Testis (tissue), 2 donors: Measurements from ENCODE around the gene THNSL1.

Experiments
- POLR2A ChIP-seq: fragments of 450-650 bp; IDR thresholded peaks from one replicate; pipeline ENCODE4 v1.6.1; 2017; ENCODE audit warnings: antibody characterized with exemption, mild to moderate bottlenecking, moderate library complexity
- TF ChIP-seq, protein P1 (sequence below), 3 experiments: fragments of 450-650 bp in 2 of 3; fragments of 200-600 bp in 1 of 3; sonication (generic) in 1 of 3; IDR thresholded peaks; one replicate each; pipeline ENCODE4 v1.5.1; 2016 to 2019; ENCODE audit warnings: antibody characterized with exemption in 3 of 3, mild to moderate bottlenecking in 2 of 3, moderate library complexity in 1 of 3

DNA sequence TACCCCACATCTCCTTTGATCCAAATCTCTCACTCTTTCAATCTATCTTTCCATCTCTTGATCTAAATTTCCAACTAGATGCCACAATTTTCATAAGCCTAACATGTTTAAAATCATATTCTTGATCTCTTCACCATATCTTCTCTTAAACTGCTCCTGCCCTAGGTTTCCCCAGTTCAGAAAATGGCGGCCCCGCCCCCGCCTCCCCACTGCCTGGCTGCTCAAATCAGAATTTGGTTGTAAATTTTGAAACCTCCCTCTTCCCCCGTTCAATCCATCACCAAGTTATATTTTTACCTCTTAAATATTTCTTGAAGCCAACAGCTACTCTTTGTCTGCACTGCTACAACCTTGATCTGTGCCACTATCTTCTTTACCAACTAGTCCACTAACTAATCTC is 36.7 kb upstream of the THNSL1 start:
- TF ChIP-seq, protein P1, sequence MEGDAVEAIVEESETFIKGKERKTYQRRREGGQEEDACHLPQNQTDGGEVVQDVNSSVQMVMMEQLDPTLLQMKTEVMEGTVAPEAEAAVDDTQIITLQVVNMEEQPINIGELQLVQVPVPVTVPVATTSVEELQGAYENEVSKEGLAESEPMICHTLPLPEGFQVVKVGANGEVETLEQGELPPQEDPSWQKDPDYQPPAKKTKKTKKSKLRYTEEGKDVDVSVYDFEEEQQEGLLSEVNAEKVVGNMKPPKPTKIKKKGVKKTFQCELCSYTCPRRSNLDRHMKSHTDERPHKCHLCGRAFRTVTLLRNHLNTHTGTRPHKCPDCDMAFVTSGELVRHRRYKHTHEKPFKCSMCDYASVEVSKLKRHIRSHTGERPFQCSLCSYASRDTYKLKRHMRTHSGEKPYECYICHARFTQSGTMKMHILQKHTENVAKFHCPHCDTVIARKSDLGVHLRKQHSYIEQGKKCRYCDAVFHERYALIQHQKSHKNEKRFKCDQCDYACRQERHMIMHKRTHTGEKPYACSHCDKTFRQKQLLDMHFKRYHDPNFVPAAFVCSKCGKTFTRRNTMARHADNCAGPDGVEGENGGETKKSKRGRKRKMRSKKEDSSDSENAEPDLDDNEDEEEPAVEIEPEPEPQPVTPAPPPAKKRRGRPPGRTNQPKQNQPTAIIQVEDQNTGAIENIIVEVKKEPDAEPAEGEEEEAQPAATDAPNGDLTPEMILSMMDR (IDR thresholded peaks at IDR 0.05), result no peak
- no peak for TF ChIP-seq POLR2A
